COLO668 (cell line): Measurements from ENCODE around the gene ZNF888.
A peak's percentile ranks its signal among the peaks of the same experiment; 100 is the strongest.

Experiments used
- DNase-seq: peaks from one replicate; lab custom pipeline; 2025; ENCODE audit not compliant: unreplicated experiment; lab: John Stamatoyannopoulos, UW

The ZNF888 gene

GRCh38 chr19:52922841-52923777, at the start of gene ZNF888:
Gene ZNF888, minus strand, starts transcription at chr19:52923428. Its CDS starts 5,555 bp downstream, at chr19:52917873.
- peak; percentile 86 for DNase-seq

GRCh38 chr19:52967772-52968171, 44.5 kb upstream of the ZNF888 start:
- DNase-seq = no peak

GRCh38 chr19:52963247-52963618, 40.0 kb upstream of the ZNF888 start:
- peak; percentile 22 for DNase-seq

GRCh38 chr19:52962394-52963246, 39.4 kb upstream of the ZNF888 start, which contains the start of gene ZNF816:
Gene ZNF816, minus strand, starts transcription at chr19:52962881. Its CDS starts 6,792 bp downstream, at chr19:52956089.
- DNase-seq = peak; percentile 97

GRCh38 chr19:52961981-52962380, 38.8 kb upstream of the ZNF888 start:
- no peak for DNase-seq

GRCh38 chr19:52959613-52960295, 36.5 kb upstream of the ZNF888 start:
- DNase-seq = no peak

GRCh38 chr19:52957591-52957990, 34.4 kb upstream of the ZNF888 start:
- DNase-seq = no peak

GRCh38 chr19:52956917-52957316, 33.7 kb upstream of the ZNF888 start:
- DNase-seq = no peak

GRCh38 chr19:52949422-52949821, 26.2 kb upstream of the ZNF888 start:
- DNase-seq = no peak

GRCh38 chr19:52948025-52948770, 25.0 kb upstream of the ZNF888 start:
- DNase-seq = no peak

- peak; percentile 55 for DNase-seq
Measured at GRCh38 chr19:52946322-52947310, 23.4 kb upstream of the ZNF888 start.

GRCh38 chr19:52945652-52946321, 22.6 kb upstream of the ZNF888 start:
- peak; percentile 11 for DNase-seq

GRCh38 chr19:52944703-52945493, 21.7 kb upstream of the ZNF888 start:
- DNase-seq = peak; percentile 61

GRCh38 chr19:52943884-52944643, 20.8 kb upstream of the ZNF888 start:
- no peak for DNase-seq

- no peak for DNase-seq
Measured at GRCh38 chr19:52943134-52943883, 20.1 kb upstream of the ZNF888 start.

GRCh38 chr19:52942386-52943133, 19.3 kb upstream of the ZNF888 start:
- peak; percentile 91 for DNase-seq
